Measurements from ENCODE around the gene CDH4.

CDH4 gene

DNA sequence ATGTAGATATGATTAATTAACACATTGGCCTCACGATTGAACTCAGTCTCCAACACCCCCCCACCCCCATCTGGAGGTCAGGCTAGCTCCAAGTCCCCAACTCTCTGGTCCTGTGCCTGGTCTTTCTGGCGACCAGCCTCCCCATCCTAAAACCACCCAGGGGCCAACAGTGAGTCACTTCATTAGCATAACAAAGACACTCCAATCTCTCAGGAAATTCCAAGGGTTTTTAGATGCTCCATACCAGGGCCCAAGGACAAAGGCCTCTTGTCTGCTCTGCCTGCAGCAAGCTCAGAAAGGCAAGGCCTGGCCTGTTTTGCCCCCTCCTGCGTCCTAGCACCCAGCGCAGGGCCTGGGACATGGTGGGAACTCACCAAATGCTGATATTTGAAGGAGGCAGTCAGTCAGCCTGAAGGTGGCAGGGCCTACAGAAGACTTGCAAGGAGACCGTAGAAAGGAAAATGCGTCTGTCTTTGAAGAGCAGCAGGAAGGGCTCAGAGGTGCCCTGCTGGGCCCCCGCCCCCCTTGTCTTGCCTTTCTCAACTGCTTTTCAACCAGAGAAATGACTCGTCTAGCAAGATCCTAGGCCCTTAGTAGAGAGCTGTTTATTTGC is 184.7 kb downstream of the CDH4 start:
- no peak overlapping the region for H3K9ac ChIP-seq (ENCODE audit: low read length)
- H3K4me1 ChIP-seq (ENCODE audit: insufficient read depth, low read length) = no peaks in the 10 kb centered on the region
- peaks cover 0 to 17% of the 10 kb centered on the region in 2 donors for H3K27me3 ChIP-seq (ENCODE audit: control insufficient read depth in 1 of 2, insufficient read depth in 2 of 2, low read length in 2 of 2)
- no peaks in the 10 kb centered on the region for H3K9me3 ChIP-seq (ENCODE audit: low read length)
- no peaks in the 10 kb centered on the region for H3K36me3 ChIP-seq (ENCODE audit: insufficient read depth, low read length)
- H3K27ac ChIP-seq (ENCODE audit: low read depth, low read length) = no peak overlapping the region
- H3K4me3 ChIP-seq (ENCODE audit: low read depth in 1 of 2, low read length in 2 of 2) = peak overlapping the region in 1 of 2 donors; percentile 35

GRCh38 chr20:61437280-61438206 is 185.5 kb downstream of the CDH4 start:
- H3K36me3 ChIP-seq (ENCODE audit: insufficient read depth, low read length) = no peaks in the 10 kb centered on the region
- no peaks in the 10 kb centered on the region for H3K4me1 ChIP-seq (ENCODE audit: insufficient read depth, low read length)
- H3K9ac ChIP-seq (ENCODE audit: low read length) = no peak overlapping the region
- H3K9me3 ChIP-seq (ENCODE audit: low read length) = no peaks in the 10 kb centered on the region
- no peak overlapping the region for H3K27ac ChIP-seq (ENCODE audit: low read depth, low read length)
- peak overlapping the region in 1 of 2 donors; percentile 35 for H3K4me3 ChIP-seq (ENCODE audit: low read depth in 1 of 2, low read length in 2 of 2)
- H3K27me3 ChIP-seq (ENCODE audit: control insufficient read depth in 1 of 2, insufficient read depth in 2 of 2, low read length in 2 of 2) = peaks cover 0 to 17% of the 10 kb centered on the region in 2 donors

DNA sequence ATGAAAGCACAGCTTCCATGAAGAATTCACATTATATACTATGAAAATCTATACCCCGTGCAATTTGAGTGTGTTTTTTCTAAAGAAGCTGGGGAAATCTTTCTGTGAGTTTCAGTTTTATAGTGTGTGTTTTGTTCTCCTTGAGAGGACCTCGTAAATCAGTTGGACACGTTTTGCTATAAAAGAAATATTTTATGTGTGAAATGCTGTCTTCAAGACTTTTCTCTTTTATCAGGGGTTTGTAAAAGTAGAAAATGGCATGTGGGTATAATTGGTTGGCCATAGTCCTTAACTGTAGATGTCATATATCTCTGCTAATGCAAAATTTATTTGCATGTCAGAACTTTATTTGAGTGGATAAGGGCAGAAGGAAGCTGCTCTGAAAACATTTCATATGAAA is 186.2 kb downstream of the CDH4 start:
- peaks cover 0 to 17% of the 10 kb centered on the region in 2 donors for H3K27me3 ChIP-seq (ENCODE audit: control insufficient read depth in 1 of 2, insufficient read depth in 2 of 2, low read length in 2 of 2)
- no peaks in the 10 kb centered on the region for H3K9me3 ChIP-seq (ENCODE audit: low read length)
- no peak overlapping the region for H3K9ac ChIP-seq (ENCODE audit: low read length)
- no peak overlapping the region for H3K27ac ChIP-seq (ENCODE audit: low read depth, low read length)
- H3K4me1 ChIP-seq (ENCODE audit: insufficient read depth, low read length) = no peaks in the 10 kb centered on the region
- no peak overlapping the region for H3K4me3 ChIP-seq (ENCODE audit: low read depth in 1 of 2, low read length in 2 of 2)
- H3K36me3 ChIP-seq (ENCODE audit: insufficient read depth, low read length) = no peaks in the 10 kb centered on the region

- H3K4me1 ChIP-seq (ENCODE audit: insufficient read depth, low read length) = no peaks in the 10 kb centered on the region
- no peaks in the 10 kb centered on the region for H3K9me3 ChIP-seq (ENCODE audit: low read length)
- peaks cover 0 to 8% of the 10 kb centered on the region in 2 donors for H3K27me3 ChIP-seq (ENCODE audit: control insufficient read depth in 1 of 2, insufficient read depth in 2 of 2, low read length in 2 of 2)
- no peak overlapping the region for H3K27ac ChIP-seq (ENCODE audit: low read depth, low read length)
- no peaks in the 10 kb centered on the region for H3K36me3 ChIP-seq (ENCODE audit: insufficient read depth, low read length)
- no peak overlapping the region for H3K9ac ChIP-seq (ENCODE audit: low read length)
- no peak overlapping the region for H3K4me3 ChIP-seq (ENCODE audit: low read depth in 1 of 2, low read length in 2 of 2)
Observed at GRCh38 chr20:61439251-61439650, 187.2 kb downstream of the CDH4 start.

- Histone ChIP-seq H3K4me3 (ENCODE audit: low read depth in 1 of 2, low read length in 2 of 2) (no peak overlapping the region), H3K4me1 (ENCODE audit: insufficient read depth, low read length) (no peaks in the 10 kb centered on the region), H3K36me3 (ENCODE audit: insufficient read depth, low read length) (no peaks in the 10 kb centered on the region), H3K27ac (ENCODE audit: low read depth, low read length) (no peak overlapping the region), H3K9ac (ENCODE audit: low read length) (no peak overlapping the region), H3K9me3 (ENCODE audit: low read length) (no peaks in the 10 kb centered on the region), H3K27me3 (ENCODE audit: control insufficient read depth in 1 of 2, insufficient read depth in 2 of 2, low read length in 2 of 2) (peaks cover 0 to under 1% of the 10 kb centered on the region in 2 donors)
Observed at GRCh38 chr20:61440548-61441055, 188.5 kb downstream of the CDH4 start.

DNA sequence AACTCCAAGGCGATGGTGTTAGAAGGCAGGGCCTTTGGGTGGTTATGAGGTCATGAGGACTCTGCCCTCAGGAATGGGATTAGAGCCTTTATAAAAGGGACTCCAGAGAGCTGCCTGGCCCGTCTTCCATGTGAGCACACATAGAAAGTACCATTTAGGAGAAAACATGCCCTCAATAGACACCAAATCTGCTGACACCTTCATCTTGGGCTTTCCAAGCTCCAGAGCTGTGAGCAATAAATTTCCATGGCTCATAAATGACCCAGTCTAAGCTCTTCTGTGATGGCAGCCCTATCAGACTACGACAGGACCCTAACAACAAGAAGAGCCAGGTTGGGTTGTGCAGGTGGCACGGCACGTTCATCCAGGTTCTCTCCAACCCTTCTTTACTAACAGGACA is 189.5 kb downstream of the CDH4 start:
- Histone ChIP-seq H3K9me3 (ENCODE audit: low read length) (no peaks in the 10 kb centered on the region), H3K4me3 (ENCODE audit: low read depth in 1 of 2, low read length in 2 of 2) (no peak overlapping the region), H3K27ac (ENCODE audit: low read depth, low read length) (no peak overlapping the region), H3K9ac (ENCODE audit: low read length) (no peak overlapping the region), H3K27me3 (ENCODE audit: control insufficient read depth in 1 of 2, insufficient read depth in 2 of 2, low read length in 2 of 2) (no peaks in the 10 kb centered on the region), H3K36me3 (ENCODE audit: insufficient read depth, low read length) (no peaks in the 10 kb centered on the region), H3K4me1 (ENCODE audit: insufficient read depth, low read length) (no peaks in the 10 kb centered on the region)

DNA sequence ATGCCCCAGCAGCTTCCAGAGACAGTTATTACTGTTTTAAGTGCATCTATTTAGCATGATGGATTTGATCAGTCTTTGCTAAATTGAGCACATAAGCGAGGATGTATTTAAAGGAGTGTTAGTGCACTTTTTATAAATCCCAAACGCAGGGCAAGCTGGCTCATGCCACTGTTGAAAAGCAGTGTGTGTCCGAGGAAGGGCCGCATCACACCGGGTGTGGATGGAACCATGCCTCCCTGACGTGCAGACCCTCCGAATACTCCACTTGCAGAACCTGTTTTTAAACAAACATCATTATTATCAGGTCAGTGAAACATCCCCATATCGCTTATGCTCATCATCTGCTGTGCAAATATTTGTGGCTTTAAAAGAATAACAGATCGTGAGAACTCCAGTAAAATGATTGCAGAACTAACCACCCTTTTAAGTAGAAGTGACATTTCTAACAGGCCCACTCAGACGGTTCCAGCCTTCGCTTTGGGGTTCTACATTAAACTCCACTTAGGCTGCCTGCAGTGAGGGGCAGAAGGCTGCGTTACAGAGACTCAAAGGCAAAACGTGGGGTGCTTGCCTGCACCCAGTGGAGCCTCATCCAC is 190.1 kb downstream of the CDH4 start:
- no peak overlapping the region for H3K4me3 ChIP-seq (ENCODE audit: low read depth in 1 of 2, low read length in 2 of 2)
- H3K36me3 ChIP-seq (ENCODE audit: insufficient read depth, low read length) = no peaks in the 10 kb centered on the region
- no peak overlapping the region for H3K27ac ChIP-seq (ENCODE audit: low read depth, low read length)
- H3K27me3 ChIP-seq (ENCODE audit: control insufficient read depth in 1 of 2, insufficient read depth in 2 of 2, low read length in 2 of 2) = no peaks in the 10 kb centered on the region
- H3K9me3 ChIP-seq (ENCODE audit: low read length) = no peaks in the 10 kb centered on the region
- no peaks in the 10 kb centered on the region for H3K4me1 ChIP-seq (ENCODE audit: insufficient read depth, low read length)
- no peak overlapping the region for H3K9ac ChIP-seq (ENCODE audit: low read length)

DNA sequence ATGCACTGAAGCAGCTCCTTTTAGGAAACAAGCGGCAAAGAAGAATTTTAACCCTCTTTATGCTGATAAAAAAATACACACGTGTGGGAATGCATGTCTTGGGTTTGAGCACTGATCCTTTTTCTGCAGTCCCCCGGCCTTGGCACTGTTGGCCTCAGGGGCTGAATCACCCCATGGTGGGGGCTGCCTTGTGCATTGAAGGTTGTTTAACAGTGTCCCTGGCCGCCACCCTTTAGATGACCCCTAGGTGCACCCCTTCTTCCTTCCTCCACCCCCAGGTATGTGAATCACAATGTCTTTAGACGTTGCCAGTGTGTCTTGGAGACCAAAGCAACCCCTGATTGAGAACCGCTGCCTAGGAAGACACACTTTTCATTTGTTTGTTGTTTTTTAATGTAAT is 190.7 kb downstream of the CDH4 start:
- no peaks in the 10 kb centered on the region for H3K4me1 ChIP-seq (ENCODE audit: insufficient read depth, low read length)
- no peaks in the 10 kb centered on the region for H3K27me3 ChIP-seq (ENCODE audit: control insufficient read depth in 1 of 2, insufficient read depth in 2 of 2, low read length in 2 of 2)
- no peak overlapping the region for H3K27ac ChIP-seq (ENCODE audit: low read depth, low read length)
- no peaks in the 10 kb centered on the region for H3K9me3 ChIP-seq (ENCODE audit: low read length)
- no peaks in the 10 kb centered on the region for H3K36me3 ChIP-seq (ENCODE audit: insufficient read depth, low read length)
- H3K4me3 ChIP-seq (ENCODE audit: low read depth in 1 of 2, low read length in 2 of 2) = no peak overlapping the region
- no peak overlapping the region for H3K9ac ChIP-seq (ENCODE audit: low read length)

DNA sequence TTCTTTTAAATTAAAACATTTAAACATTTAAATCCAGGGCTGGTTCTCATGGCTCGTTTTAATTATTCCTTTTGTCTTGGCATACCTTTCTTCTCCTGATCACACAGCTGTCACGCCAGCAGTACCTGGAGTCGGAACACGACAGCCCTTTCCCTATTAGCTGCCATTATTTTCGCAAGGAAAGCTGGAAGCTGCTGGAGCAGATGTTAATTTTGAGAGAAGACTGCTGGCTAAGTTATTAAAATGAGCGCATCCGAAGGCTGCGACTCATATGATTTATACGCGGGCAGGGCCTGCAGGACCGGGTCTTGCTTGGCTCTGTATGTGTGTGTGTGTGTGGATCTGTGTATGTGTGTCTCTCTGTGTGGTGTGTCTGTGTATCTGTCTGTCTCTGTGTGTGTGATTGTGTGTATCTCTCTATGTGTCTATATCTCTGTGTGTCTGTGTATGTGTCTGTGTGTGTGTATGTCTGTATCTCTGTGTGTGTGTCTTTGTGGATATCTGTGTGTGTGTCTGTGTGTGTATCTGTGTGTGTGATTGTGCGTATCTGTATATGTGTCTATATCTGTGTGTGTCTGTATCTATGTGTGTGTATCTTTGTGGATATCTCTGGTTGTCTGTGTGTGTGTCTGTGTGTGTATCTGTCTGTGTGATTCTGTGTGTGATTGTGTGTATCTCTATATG is 191.5 kb downstream of the CDH4 start:
- Histone ChIP-seq H3K27ac (ENCODE audit: low read depth, low read length) (no peak overlapping the region), H3K9me3 (ENCODE audit: low read length) (no peaks in the 10 kb centered on the region), H3K27me3 (ENCODE audit: control insufficient read depth in 1 of 2, insufficient read depth in 2 of 2, low read length in 2 of 2) (no peaks in the 10 kb centered on the region), H3K36me3 (ENCODE audit: insufficient read depth, low read length) (no peaks in the 10 kb centered on the region), H3K4me3 (ENCODE audit: low read depth in 1 of 2, low read length in 2 of 2) (no peak overlapping the region), H3K9ac (ENCODE audit: low read length) (no peak overlapping the region), H3K4me1 (ENCODE audit: insufficient read depth, low read length) (no peaks in the 10 kb centered on the region)

- no peak overlapping the region for H3K4me3 ChIP-seq (ENCODE audit: low read depth in 1 of 2, low read length in 2 of 2)
- no peak overlapping the region for H3K27ac ChIP-seq (ENCODE audit: low read depth, low read length)
Observed at GRCh38 chr20:61444637-61445036, 192.6 kb downstream of the CDH4 start.

GRCh38 chr20:61445138-61445537 is 193.1 kb downstream of the CDH4 start:
- Histone ChIP-seq H3K9me3 (ENCODE audit: low read length) (no peaks in the 10 kb centered on the region), H3K4me1 (ENCODE audit: insufficient read depth, low read length) (no peaks in the 10 kb centered on the region), H3K27ac (ENCODE audit: low read depth, low read length) (no peak overlapping the region), H3K36me3 (ENCODE audit: insufficient read depth, low read length) (no peaks in the 10 kb centered on the region), H3K4me3 (ENCODE audit: low read depth in 1 of 2, low read length in 2 of 2) (no peak overlapping the region), H3K27me3 (ENCODE audit: control insufficient read depth in 1 of 2, insufficient read depth in 2 of 2, low read length in 2 of 2) (no peaks in the 10 kb centered on the region), H3K9ac (ENCODE audit: low read length) (no peak overlapping the region)

More at GRCh38 chr20:61444637-61445036, 192.6 kb downstream of the CDH4 start:
- Histone ChIP-seq H3K27me3 (ENCODE audit: control insufficient read depth in 1 of 2, insufficient read depth in 2 of 2, low read length in 2 of 2) (no peaks in the 10 kb centered on the region), H3K9me3 (ENCODE audit: low read length) (no peaks in the 10 kb centered on the region), H3K36me3 (ENCODE audit: insufficient read depth, low read length) (no peaks in the 10 kb centered on the region), H3K9ac (ENCODE audit: low read length) (no peak overlapping the region), H3K4me1 (ENCODE audit: insufficient read depth, low read length) (no peaks in the 10 kb centered on the region)
